Loucy (cell line): ENCODE results near the gene IL24.

Experiments used
- CTCF ChIP-seq: fragments of 200-600 bp; sonication (generic); conservative IDR thresholded peaks from 2 replicates; pipeline ENCODE4 v1.5.1; 2014; ENCODE audit warnings: mild to moderate bottlenecking, antibody characterized with exemption, low read length
- EZH2phosphoT487 ChIP-seq: fragments of 200-600 bp; IDR thresholded peaks from 2 replicates; pipeline ENCODE4 v1.6.1; 2018; ENCODE audit warnings: antibody characterized with exemption, mild to moderate bottlenecking, moderate library complexity, borderline replicate concordance

- TF ChIP-seq CTCF (no peak), EZH2phosphoT487 (no peak)
Observed at GRCh38 chr1:206951318-206952100, 54.3 kb downstream of the IL24 start.
